IMR-90 (cell line): ENCODE data around the gene AKR7A2. TPM values are rescaled to one million over a fixed set of nuclear protein-coding genes. Genes with fewer than 3 reads are reported as not detected.

ENCODE experiments used
- ATAC-seq: fragments of 200-7000 bp; cut with Tn5 transposase; 2 replicates; pipeline ENCODE4 v1.9.1; 2020; ENCODE audit warnings: low read depth, mild to moderate bottlenecking, moderate library complexity
- BruUV-seq: library from RNA; stranded (reverse); fragments of 400-500 nt; replicated peaks from 2 replicates; lab custom pipeline; 2021; lab: Mats Ljungman, UMichigan
- CTCF ChIA-PET: fragments of 300-600 bp; formaldehyde crosslinking; extraction: SDS; loops from one replicate; lab custom pipeline; 2021; ENCODE audit warnings: antibody characterized with exemption; lab: Yijun Ruan, JAX
- POLR2A ChIA-PET: fragments of 300-600 bp; sonication (Branson Sonifier 250); formaldehyde crosslinking; loops from one replicate; lab custom pipeline; 2022; ENCODE audit warnings: antibody characterized with exemption; ENCODE audit not compliant: unreplicated experiment; lab: Charles Lee
- DNase-seq: peaks from one replicate; pipeline ENCODE4 v3.0.0; 2013
- H2AFZ ChIP-seq: replicated peaks from 2 replicates; pipeline ENCODE3; 2013; ENCODE audit warnings: low read length, mild to moderate bottlenecking; ENCODE audit not compliant: poor library complexity
- H2AK5ac ChIP-seq: 2 replicates; pipeline ENCODE4 v1.6.1; 2013; ENCODE audit warnings: low read depth, low read length, inconsistent platforms
- H2AK9ac ChIP-seq: replicated peaks from 2 replicates; pipeline ENCODE3; 2013; ENCODE audit warnings: mild to moderate bottlenecking, low read depth, low read length, moderate library complexity; ENCODE audit not compliant: poor library complexity
- H2BK120ac ChIP-seq: 2 replicates; pipeline ENCODE4 v1.6.1; 2013; ENCODE audit warnings: low read depth, low read length, inconsistent platforms
- H2BK15ac ChIP-seq: 3 replicates; pipeline ENCODE4 v1.6.1; 2013; ENCODE audit warnings: low read depth, low read length, inconsistent platforms
- H2BK20ac ChIP-seq: 2 replicates; pipeline ENCODE4 v1.6.1; 2013; ENCODE audit warnings: low read depth, mild to moderate bottlenecking, inconsistent platforms, low read length, moderate library complexity
- H2BK5ac ChIP-seq: 2 replicates; pipeline ENCODE4 v1.6.1; 2013; ENCODE audit warnings: mild to moderate bottlenecking, low read depth, low read length, inconsistent platforms; ENCODE audit not compliant: poor library complexity, severe bottlenecking
- H3K14ac ChIP-seq: replicated peaks from 2 replicates; pipeline ENCODE4 v1.6.1; 2013; ENCODE audit warnings: low read depth, low read length, inconsistent platforms
- H3K18ac ChIP-seq: 2 replicates; pipeline ENCODE4 v1.6.1; 2013; ENCODE audit warnings: low read depth, low read length, control low read depth
- H3K23ac ChIP-seq: 2 replicates; pipeline ENCODE4 v1.6.1; 2013; ENCODE audit warnings: low read depth, low read length, inconsistent platforms
- H3K27ac ChIP-seq: 2 replicates; pipeline ENCODE4 v1.5.1; 2013; ENCODE audit warnings: mild to moderate bottlenecking, control low read depth, low read length; ENCODE audit not compliant: insufficient read depth
- H3K27me3 ChIP-seq: 2 replicates; pipeline ENCODE4 v1.6.1; 2013; ENCODE audit warnings: low read length; ENCODE audit not compliant: control insufficient read depth, insufficient read depth
- H3K36me3 ChIP-seq: 2 replicates; pipeline ENCODE4 v1.6.1; 2013; ENCODE audit warnings: low read length, mixed read lengths; ENCODE audit not compliant: control insufficient read depth, insufficient read depth
- H3K4ac ChIP-seq: 2 replicates; pipeline ENCODE4 v1.6.1; 2013; ENCODE audit warnings: low read depth, low read length, inconsistent platforms
- H3K4me1 ChIP-seq: 2 replicates; pipeline ENCODE4 v1.6.1; 2013; ENCODE audit warnings: low read length, mixed read lengths; ENCODE audit not compliant: control insufficient read depth, insufficient read depth
- H3K4me2 ChIP-seq: 2 replicates; pipeline ENCODE4 v1.6.1; 2013; ENCODE audit warnings: low read depth, mild to moderate bottlenecking, control low read depth, low read length, moderate library complexity
- H3K4me3 ChIP-seq: 2 replicates; pipeline ENCODE4 v1.5.1; 2013; ENCODE audit warnings: low read depth, mild to moderate bottlenecking, control low read depth, low read length, moderate library complexity; ENCODE audit not compliant: insufficient read depth
- H3K56ac ChIP-seq: 2 replicates; pipeline ENCODE4 v1.6.1; 2013; ENCODE audit warnings: low read length, inconsistent platforms; ENCODE audit not compliant: insufficient read depth; ENCODE audit errors: extremely low read depth
- H3K79me1 ChIP-seq, 2 experiments: 2 replicates each; pipeline ENCODE4 v1.6.1; 2013; ENCODE audit warnings: low read length in 2 of 2, inconsistent platforms in 1 of 2, low read depth in 1 of 2
- H3K9ac ChIP-seq: 2 replicates; pipeline ENCODE4 v1.6.1; 2013; ENCODE audit warnings: low read depth, low read length, control low read depth
- H3K9me1 ChIP-seq: 2 replicates; pipeline ENCODE4 v1.6.1; 2013; ENCODE audit warnings: low read length, inconsistent platforms; ENCODE audit not compliant: insufficient read depth
- H3K9me3 ChIP-seq: 2 replicates; pipeline ENCODE4 v1.6.1; 2013; ENCODE audit warnings: low read length; ENCODE audit not compliant: control insufficient read depth, insufficient read depth
- H4K20me1 ChIP-seq: 2 replicates; pipeline ENCODE4 v1.6.1; 2013; ENCODE audit warnings: low read length, inconsistent platforms; ENCODE audit not compliant: insufficient read depth
- H4K5ac ChIP-seq: 2 replicates; pipeline ENCODE4 v1.6.1; 2013; ENCODE audit warnings: mild to moderate bottlenecking, low read depth, low read length, control low read depth
- H4K8ac ChIP-seq, 2 experiments: 2 replicates each; pipeline ENCODE4 v1.6.1; 2013; ENCODE audit warnings: low read depth in 2 of 2, low read length in 2 of 2, control low read depth in 1 of 2, inconsistent platforms in 1 of 2
- H4K91ac ChIP-seq: 2 replicates; pipeline ENCODE4 v1.6.1; 2013; ENCODE audit warnings: low read depth, low read length, inconsistent platforms; ENCODE audit not compliant: insufficient read depth
- BHLHE40 ChIP-seq: fragments of 150-350 bp; IDR thresholded peaks from 2 replicates; pipeline ENCODE4 v1.6.1; 2016; ENCODE audit warnings: mild to moderate bottlenecking, low read depth, low read length
- CEBPB ChIP-seq: IDR thresholded peaks from 2 replicates; pipeline ENCODE4 v1.6.1; 2012; ENCODE audit warnings: low read depth, low read length, improper control_type of control experiment
- CHD1 ChIP-seq: IDR thresholded peaks from 2 replicates; pipeline ENCODE4 v1.6.1; 2012; ENCODE audit warnings: low read depth, low read length, improper control_type of control experiment
- FOS ChIP-seq: fragments of 150-350 bp; IDR thresholded peaks from 2 replicates; pipeline ENCODE4 v1.6.1; 2016; ENCODE audit warnings: low read depth, low read length
- MAFK ChIP-seq: IDR thresholded peaks from 2 replicates; pipeline ENCODE4 v1.6.1; 2012; ENCODE audit warnings: low read depth, low read length, improper control_type of control experiment
- NFE2L2 ChIP-seq: fragments of 150-350 bp; IDR thresholded peaks from 2 replicates; pipeline ENCODE4 v1.6.1; 2016; ENCODE audit warnings: low read depth, mild to moderate bottlenecking, low read length
- POLR2A ChIP-seq: IDR thresholded peaks from 2 replicates; pipeline ENCODE4 v1.6.1; 2012; ENCODE audit warnings: mild to moderate bottlenecking, low read depth, low read length
- RFX5 ChIP-seq: IDR thresholded peaks from 2 replicates; pipeline ENCODE4 v1.8.0; 2012; ENCODE audit warnings: low read depth, mild to moderate bottlenecking, low read length, moderate library complexity
- WGBS, 2 experiments: methylation state at CpG; one replicate each; pipeline versions ENCODE4 v1.1.5 to v1.1.7; 2013; ENCODE audit warnings: missing lambda C conversion rate in 2 of 2; ENCODE audit not compliant: insufficient read length in 1 of 2; ENCODE audit errors: extremely low coverage in 2 of 2; 5-methylcytosine and 5-hydroxymethylcytosine counted together
- dilution Hi-C: fragments of 300-500 bp; cut with HindIII; formaldehyde crosslinking; loops from one replicate; pipeline ENCODE4 v1.14.3; 2018; ENCODE audit warnings: low sequenced_read_pairs; ENCODE audit not compliant: unreplicated experiment
- in situ Hi-C: fragments of 300-500 bp; cut with MboI; formaldehyde crosslinking; loops from 3 replicates; pipeline ENCODE4 v1.14.3; 2019; ENCODE audit warnings: low sequenced_read_pairs, inconsistent platforms, mixed read lengths
- intact Hi-C: fragments of 100-400 bp; cut with micrococcal nuclease; formaldehyde crosslinking; loops from 2 replicates; pipeline ENCODE4 v1.10.0; 2022
- polyA plus RNA-seq, 3 experiments: library from polyadenylated mRNA; depleted of rRNA; stranded (reverse); fragments of >200 nt; gene quantifications; 2 replicates each; pipeline ENCODE4 v1.2.3, GENCODE V29; 2012; ENCODE audit warnings: low replicate concordance in 1 of 3
- total RNA-seq: library from RNA; depleted of rRNA; stranded (reverse); fragments of >200 nt; gene quantifications from 2 replicates; pipeline ENCODE4 v1.2.3, GENCODE V29; 2012
- TF ChIP-seq, protein P1 (sequence below): fragments of 150-350 bp; IDR thresholded peaks from 2 replicates; pipeline ENCODE4 v1.6.1; 2016; ENCODE audit warnings: low read depth, mild to moderate bottlenecking, low read length, moderate library complexity, borderline replicate concordance
- TF ChIP-seq, protein P2 (sequence below): fragments of 150-350 bp; IDR thresholded peaks from 2 replicates; pipeline ENCODE4 v1.6.1; 2017; ENCODE audit warnings: mild to moderate bottlenecking, antibody characterized with exemption, low read length, low read depth

The AKR7A2 gene
- total and polyA plus RNA-seq, 2 of the 4 experiments (the other 2 are of a cell fraction) = 55.8 to 60.2 TPM

DNA sequence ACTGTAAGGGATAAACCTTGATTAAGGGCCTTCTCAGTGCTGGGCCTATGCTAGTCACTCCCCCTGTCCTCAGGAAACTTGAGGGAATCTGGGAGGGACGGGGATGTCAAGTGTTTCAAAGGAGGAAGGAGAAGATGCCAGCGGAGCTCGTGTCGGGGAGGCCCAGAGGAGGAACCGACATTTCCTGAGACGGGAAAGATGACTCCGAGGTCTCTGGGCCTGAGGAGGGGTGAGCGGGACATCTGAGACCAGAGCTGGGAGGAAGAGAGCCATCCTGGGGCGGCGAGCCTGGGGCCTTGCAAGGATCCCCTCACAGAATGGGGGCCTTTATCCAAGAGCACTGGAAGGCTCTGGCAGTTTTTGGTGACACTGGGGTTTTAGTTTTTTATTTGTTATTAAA lies 10.5 kb upstream of the AKR7A2 start:
- no peak overlapping the region for H3K27ac ChIP-seq
- no peak overlapping the region for H3K18ac ChIP-seq
- H3K4me3 ChIP-seq = no peak overlapping the region
- H3K4ac ChIP-seq = no peak overlapping the region
- H3K23ac ChIP-seq = no peak overlapping the region
- H3K36me3 ChIP-seq = peaks cover 57% of the 10 kb centered on the region
- H3K4me2 ChIP-seq = no peak overlapping the region
- POLR2A ChIA-PET = no interaction called here
- no peaks in the 10 kb centered on the region for H3K27me3 ChIP-seq
- TF ChIP-seq POLR2A (no peak), CEBPB (no peak), NFE2L2 (no peak), FOS (no peak), MAFK (no peak), BHLHE40 (no peak), CHD1 (no peak), RFX5 (no peak)
- TF ChIP-seq, protein P1, sequence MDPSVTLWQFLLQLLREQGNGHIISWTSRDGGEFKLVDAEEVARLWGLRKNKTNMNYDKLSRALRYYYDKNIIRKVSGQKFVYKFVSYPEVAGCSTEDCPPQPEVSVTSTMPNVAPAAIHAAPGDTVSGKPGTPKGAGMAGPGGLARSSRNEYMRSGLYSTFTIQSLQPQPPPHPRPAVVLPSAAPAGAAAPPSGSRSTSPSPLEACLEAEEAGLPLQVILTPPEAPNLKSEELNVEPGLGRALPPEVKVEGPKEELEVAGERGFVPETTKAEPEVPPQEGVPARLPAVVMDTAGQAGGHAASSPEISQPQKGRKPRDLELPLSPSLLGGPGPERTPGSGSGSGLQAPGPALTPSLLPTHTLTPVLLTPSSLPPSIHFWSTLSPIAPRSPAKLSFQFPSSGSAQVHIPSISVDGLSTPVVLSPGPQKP = no peak
- TF ChIP-seq, protein P2, sequence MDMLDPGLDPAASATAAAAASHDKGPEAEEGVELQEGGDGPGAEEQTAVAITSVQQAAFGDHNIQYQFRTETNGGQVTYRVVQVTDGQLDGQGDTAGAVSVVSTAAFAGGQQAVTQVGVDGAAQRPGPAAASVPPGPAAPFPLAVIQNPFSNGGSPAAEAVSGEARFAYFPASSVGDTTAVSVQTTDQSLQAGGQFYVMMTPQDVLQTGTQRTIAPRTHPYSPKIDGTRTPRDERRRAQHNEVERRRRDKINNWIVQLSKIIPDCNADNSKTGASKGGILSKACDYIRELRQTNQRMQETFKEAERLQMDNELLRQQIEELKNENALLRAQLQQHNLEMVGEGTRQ = no peak
- H4K91ac ChIP-seq = no peak overlapping the region
- H3K9me1 ChIP-seq = peaks cover 10% of the 10 kb centered on the region; the same call in 1 of the 2 replicates
- CTCF ChIA-PET = no interaction called here
- H2AK5ac ChIP-seq = no peak overlapping the region
- DNase-seq (no peak), ATAC-seq (no peak)
- intact Hi-C loops (no loop called here), in situ Hi-C loops (no loop called here), dilution Hi-C loops (no loop called here)
- no peaks in the 10 kb centered on the region for H3K9me3 ChIP-seq
- H3K14ac ChIP-seq = no peak overlapping the region
- H4K20me1 ChIP-seq = no peaks in the 10 kb centered on the region; the same call in none of the 2 replicates
- no peak overlapping the region for H3K9ac ChIP-seq
- H3K4me1 ChIP-seq = no peaks in the 10 kb centered on the region
- H3K56ac ChIP-seq = no peak overlapping the region
- no peak overlapping the region for H2BK5ac ChIP-seq
- no TSS peak for BruUV-seq
- no peak overlapping the region for H2BK120ac ChIP-seq
- H2AFZ ChIP-seq = no peak overlapping the region
- H2BK20ac ChIP-seq = no peak overlapping the region
- peaks cover 17 to 37% of the 10 kb centered on the region in 2 experiments for H3K79me1 ChIP-seq
- no peak overlapping the region for H2BK15ac ChIP-seq
- WGBS, 2 experiments = no CpG with 5 or more reads among the region's 10 CpGs
- H4K5ac ChIP-seq = no peak overlapping the region
- H4K8ac ChIP-seq = no peak overlapping the region
- no peak overlapping the region for H2AK9ac ChIP-seq
